GM15510 (cell line): ENCODE results near the gene LSM2.

Experiments used
- POLR2A ChIP-seq: IDR thresholded peaks from 3 replicates; pipeline ENCODE4 v1.6.1; 2011; ENCODE audit warnings: borderline replicate concordance; ENCODE audit not compliant: insufficient read length; ENCODE audit errors: extremely low read depth

The LSM2 gene

DNA sequence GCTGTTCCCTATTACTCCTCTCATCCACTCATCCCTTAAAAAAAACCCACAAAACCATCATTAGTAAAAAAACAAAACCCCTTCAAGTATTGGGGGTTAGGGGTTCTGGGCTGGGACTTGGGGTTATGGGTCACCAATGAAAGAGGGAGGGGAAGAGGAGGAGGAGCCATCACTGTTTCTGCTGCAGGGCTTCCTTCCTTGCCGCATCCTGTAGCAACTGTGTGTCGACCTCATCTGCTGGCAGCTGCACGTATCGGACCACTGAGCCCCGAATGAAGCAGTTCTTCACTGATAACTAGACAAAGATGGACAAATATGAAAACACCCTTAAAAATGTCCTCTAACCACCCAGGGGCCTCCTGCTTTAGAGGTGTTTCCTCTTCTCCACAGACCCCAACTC is 9.2 kb downstream of the LSM2 start:
- no peak for TF ChIP-seq POLR2A

- TF ChIP-seq POLR2A = no peak
These were observed 9.8 kb downstream of the LSM2 start for GRCh38 chr6:31796993-31797385.

DNA sequence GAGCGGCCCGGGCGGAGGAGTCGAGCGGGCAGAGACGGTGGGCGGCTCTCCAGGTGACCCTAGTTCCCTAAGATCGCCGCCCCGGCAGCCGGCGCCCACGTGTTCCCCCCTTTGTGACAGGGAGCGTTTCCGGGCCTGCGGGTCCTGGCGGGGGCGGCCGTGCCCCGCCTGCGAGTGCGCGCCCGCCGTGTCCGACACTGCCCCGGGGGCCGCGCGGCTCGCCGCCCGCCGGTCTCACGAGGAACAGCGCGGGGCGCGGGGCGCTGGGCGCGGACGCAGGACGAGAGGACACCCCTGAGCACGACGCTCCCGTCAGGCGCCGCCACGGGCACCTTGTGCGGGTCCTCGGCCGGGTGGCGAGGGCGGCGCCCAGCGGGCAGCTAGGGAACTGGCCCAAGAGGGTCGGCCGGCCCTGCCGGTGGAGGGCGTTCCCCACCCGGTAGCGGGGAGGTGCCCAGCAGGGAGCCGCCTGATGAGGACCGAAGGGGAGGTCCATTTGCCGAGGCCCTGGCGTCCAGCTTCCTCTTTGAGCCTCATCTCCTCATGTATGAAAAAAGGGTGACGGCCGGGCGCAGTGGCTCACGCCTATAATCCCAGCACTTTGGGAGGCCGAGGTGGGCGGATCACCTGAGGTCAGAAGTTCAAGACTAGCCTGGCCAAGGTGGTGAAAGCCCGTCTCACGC is 11.0 kb downstream of the LSM2 start, which contains the start of gene VARS1:
VARS1 (minus strand) TSS at position 137 of the 683 bp plus-strand sequence. CDS start 535 bp downstream, outside the sequence.
- TF ChIP-seq POLR2A = peak; percentile 64

GRCh38 chr6:31794866-31795615 is 11.7 kb downstream of the LSM2 start:
- TF ChIP-seq POLR2A = no peak

DNA sequence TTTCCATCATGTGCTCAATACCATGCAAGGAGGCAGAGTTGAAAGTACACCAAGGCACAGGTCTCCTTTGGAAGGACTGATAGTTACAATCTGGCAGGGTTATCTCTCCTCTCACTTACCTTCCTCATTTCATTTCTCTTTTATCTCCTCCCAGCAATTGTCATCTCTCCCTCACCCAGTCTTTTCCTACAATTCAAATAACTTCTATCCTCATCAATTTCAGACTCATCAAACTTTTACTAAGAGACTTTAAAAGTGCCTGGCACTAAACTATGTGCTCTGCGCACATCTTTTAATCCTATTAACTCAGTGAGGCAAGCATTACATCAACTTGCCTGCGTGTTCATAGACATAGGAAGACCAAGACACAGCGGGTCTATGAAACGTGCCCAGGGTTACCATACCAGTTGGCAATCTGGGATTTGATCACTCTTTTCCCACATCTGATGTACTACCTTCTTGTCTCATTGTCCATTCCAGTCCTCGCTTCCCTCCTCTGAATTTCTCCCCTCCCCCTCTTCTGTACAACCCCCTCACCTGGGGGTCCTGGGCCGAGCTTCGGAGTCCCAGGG is 12.4 kb downstream of the LSM2 start:
- TF ChIP-seq POLR2A = no peak

DNA sequence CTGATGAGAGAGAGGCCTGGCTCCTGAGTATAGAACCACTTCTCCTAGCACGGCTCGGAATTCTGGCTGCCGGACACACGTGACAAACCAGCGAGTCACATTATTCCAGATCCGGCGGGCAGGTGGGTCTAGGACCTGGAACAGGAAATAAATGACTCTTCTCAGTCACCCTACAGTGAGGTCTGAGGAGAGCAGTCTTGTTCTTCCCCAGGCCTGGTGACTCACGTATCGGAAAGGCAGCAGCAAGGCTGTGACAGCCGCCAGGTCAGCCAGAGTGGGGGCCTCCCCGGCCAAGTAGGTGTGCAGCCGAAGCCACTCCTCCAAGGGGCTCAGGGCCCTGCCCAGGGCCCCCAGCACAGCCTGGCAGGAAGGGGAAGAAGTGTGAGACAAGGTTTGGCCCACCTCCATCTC is 14.0 kb downstream of the LSM2 start:
- no peak for TF ChIP-seq POLR2A

GRCh38 chr6:31792090-31792374 is 14.7 kb downstream of the LSM2 start:
- no peak for TF ChIP-seq POLR2A

DNA sequence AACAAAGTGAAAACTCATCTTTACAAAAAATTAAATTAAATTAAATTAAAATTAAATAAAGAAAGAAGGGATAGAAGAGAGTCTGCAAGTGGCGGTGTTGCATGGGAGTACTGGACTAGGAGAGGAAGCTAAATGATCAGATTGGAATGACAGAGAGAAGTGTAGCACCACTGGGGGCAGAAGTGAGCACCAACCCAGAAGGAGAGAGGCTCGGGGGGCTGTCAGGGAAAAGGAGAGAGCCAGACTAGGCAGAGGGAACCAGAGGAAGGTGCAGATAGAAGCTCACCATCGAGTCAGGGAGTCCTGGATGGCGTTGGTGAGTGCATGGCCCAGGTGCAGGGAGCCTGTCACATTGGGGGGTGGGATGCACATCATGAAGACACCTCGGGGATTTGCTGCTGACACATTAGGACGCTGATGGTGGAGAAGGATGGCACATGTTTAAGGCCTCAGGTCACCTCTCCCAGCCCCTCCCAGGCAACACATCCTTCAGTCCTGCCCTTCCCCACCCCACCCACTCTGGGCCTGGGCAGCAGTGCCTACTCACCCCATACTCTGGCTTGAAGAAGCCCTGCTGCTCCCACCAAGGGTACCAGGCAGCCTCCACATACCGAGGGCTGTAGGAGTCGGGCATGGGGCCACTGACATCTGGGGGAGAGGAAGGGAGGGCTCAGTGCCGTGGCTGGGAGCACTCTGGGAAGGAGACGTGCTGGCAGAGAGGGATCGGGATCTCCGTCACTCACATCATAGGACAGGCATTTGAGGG is 15.3 kb downstream of the LSM2 start:
- TF ChIP-seq POLR2A = no peak

DNA sequence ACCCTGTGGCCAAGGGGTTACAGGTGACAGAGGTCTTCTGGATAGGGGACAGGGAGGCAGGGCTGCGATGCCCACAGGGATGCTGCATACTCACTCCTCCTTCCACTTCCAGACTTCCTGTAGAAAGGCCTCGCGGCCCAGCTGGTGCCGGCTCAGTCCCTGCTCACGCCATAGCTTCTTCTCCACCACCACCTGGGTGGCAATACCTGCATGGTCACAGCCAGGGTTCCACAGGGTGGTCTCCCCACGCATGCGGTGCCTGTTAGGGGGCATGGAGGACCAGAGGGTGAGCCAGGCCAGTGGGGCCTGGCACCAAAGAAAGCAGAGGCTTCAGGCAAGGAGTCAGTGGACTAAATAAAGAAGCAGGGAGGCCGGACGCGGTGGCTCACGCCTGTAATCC is 21.3 kb downstream of the LSM2 start:
- no peak for TF ChIP-seq POLR2A

DNA sequence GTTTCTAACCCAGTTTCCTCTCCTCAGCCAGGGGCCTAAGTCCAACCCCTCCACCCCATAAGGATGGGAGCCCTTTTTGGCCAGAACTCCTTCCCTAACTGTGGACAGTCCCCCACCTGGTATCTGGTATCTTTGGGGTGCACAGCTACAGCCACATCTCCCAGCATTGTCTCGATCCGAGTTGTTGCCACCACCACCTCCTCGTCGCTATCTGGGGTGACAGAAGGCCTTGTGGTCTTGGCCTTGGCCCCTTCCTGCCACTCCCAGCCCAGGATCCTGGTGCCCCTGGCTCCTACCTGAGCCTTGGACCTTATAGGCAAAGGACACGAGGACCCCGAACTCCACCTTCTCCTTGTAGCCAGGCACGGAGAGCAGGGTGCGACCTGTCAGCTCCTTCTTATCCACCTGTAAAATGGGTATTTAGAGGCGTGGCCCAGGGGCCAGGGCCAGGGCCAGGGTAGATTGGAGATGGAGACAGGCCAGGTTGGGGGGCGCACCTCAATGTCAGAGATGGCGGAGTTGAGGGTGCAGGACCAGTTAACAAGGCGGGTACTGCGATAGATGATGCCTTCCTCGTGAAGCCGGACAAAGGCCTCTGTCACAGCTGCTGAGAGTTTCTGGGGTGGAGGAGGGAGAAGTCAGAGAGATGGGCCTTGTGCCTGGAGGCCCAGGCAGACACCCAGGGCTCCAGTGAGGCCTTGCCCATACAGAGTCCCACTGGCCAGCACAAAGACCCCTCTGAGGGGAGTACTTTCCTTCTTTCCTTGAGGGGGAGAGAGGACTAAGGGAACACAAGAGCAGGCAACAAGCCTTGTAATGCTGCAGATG is 22.5 kb downstream of the LSM2 start:
- no peak for TF ChIP-seq POLR2A

DNA sequence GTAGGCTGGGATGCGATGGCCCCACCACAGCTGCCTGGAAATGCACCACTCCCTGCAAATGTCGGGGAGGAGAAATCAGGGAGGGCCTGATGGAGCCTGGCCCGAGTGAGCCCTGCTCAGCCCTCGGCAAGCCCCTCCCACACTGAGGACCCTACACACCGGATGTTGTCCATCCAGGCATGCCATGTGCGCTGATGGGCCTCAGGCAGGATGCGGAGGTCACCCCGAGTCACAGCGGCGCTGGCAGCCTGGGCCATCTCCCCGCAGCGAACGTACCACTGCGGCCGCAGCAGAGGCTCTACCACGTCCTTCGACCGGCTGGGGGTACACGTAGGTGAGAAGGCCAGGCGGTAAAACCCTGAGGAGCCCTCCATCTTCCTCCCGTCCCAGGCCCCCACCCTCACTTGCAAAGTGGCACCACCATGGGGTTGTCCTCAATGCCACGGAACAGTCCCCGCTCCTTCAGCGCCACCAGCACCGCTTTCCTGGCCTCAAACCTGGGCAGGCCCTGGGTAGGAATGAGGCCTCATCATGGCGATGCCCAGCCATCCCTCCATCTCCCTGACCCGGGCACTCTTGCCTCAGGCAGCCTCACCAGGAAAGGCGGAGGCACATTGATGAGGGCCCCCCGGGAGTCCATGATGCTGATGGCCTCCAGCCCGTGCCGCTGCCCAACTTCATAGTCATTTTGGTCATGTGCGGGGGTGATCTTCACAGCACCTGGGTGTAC is 24.5 kb downstream of the LSM2 start:
- TF ChIP-seq POLR2A = no peak

DNA sequence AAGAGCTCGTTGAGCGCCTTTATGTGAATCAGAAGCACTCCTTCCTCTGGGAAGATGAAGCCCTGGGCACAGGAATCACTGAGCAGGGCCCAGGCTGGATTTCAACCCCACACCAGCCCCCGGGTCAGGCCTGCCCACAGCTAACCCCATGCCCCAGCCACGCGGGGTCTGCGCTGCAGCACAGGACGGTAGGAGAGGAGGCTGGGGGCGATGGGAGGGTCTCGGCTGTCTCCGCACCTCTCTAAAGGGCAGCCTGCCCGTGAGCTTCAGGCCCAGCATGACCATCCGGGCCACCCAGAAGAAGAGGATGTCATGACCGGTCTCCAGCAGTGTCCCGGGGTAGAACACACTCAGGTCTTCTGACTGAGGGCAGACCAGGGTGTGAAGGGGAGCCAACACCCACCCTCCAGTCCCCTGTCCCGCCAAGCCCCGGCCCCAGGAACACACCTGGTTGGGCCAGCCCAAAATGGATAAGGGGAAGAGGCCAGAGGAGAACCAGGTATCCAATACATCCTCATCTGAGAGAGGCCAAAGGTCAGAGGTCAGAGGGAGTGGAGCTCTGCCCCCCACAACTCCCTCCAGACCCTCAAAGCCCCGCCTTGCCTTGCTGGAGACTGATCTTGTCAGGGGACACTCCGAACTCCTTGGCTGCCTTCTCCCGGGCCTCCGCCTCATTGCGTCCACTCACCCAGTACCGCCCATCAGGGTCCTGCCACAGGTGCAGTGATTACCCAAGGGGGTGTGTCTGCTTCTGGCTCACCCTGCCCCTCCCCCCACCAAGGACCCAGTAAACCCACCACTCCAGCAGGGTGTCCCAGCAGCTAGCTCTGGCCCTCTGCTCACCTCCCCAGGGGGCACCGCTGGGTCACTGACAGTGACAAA is 25.3 kb downstream of the LSM2 start:
- TF ChIP-seq POLR2A = no peak
